PC-3 (cell line): ENCODE measurements around the gene RTN4. TPM values are rescaled to one million over a fixed set of nuclear protein-coding genes. Genes with fewer than 3 reads are reported as not detected.

ENCODE experiments used
- ATAC-seq: fragments of 200-7000 bp; cut with Tn5 transposase; 2 replicates; pipeline ENCODE4 v1.9.1; 2020; ENCODE audit warnings: mild to moderate bottlenecking, moderate library complexity
- BruUV-seq: library from RNA; stranded (reverse); fragments of 400-500 nt; replicated peaks from 2 replicates; lab custom pipeline; 2021; lab: Mats Ljungman, UMichigan
- CTCF ChIA-PET: fragments of 300-600 bp; sonication (Branson Sonifier 250); formaldehyde crosslinking; loops from one replicate; lab custom pipeline; 2022; ENCODE audit warnings: antibody characterized with exemption; lab: Charles Lee
- POLR2A ChIA-PET: fragments of 300-600 bp; sonication (Branson Sonifier 250); formaldehyde crosslinking; loops from one replicate; lab custom pipeline; 2022; ENCODE audit warnings: antibody characterized with exemption; ENCODE audit not compliant: unreplicated experiment; lab: Charles Lee
- DNase-seq: peaks from one replicate; pipeline ENCODE4 v3.0.0-alpha.2; 2015
- H2AFZ ChIP-seq: fragments of 300-600 bp; sonication (generic); 2 replicates; pipeline ENCODE4 v1.6.0; 2016; ENCODE audit warnings: antibody characterized with exemption, low read length
- H3F3A ChIP-seq: fragments of 300-600 bp; sonication (generic); one replicate; pipeline ENCODE4 v1.6.0; 2017; ENCODE audit warnings: antibody characterized with exemption, low read length, control low read depth, mild to moderate bottlenecking; ENCODE audit not compliant: unreplicated experiment
- H3K27ac ChIP-seq: fragments of 300-600 bp; sonication (generic); 2 replicates; pipeline ENCODE4 v1.5.1; 2016; ENCODE audit warnings: mild to moderate bottlenecking, low read length
- H3K27me3 ChIP-seq: fragments of 300-600 bp; sonication (generic); 2 replicates; pipeline ENCODE4 v1.6.1; 2016; ENCODE audit warnings: low read length, mixed read lengths
- H3K36me3 ChIP-seq: fragments of 300-600 bp; sonication (generic); 2 replicates; pipeline ENCODE4 v1.6.1; 2016; ENCODE audit warnings: low read depth, mixed run types, low read length, mixed read lengths
- H3K4me1 ChIP-seq: fragments of 300-600 bp; sonication (generic); 2 replicates; pipeline ENCODE4 v1.5.1; 2016; ENCODE audit warnings: low read length; ENCODE audit not compliant: insufficient read depth
- H3K4me2 ChIP-seq: fragments of 300-600 bp; sonication (generic); 2 replicates; pipeline ENCODE4 v1.6.0; 2016; ENCODE audit warnings: low read length
- H3K4me3 ChIP-seq: fragments of 300-600 bp; sonication (generic); 2 replicates; pipeline ENCODE4 v1.5.1; 2016; ENCODE audit warnings: mild to moderate bottlenecking, low read length, mixed read lengths
- H3K79me2 ChIP-seq: fragments of 300-600 bp; sonication (generic); 2 replicates; pipeline ENCODE4 v1.6.1; 2017; ENCODE audit warnings: low read length, mixed read lengths
- H3K9ac ChIP-seq: fragments of 300-600 bp; sonication (generic); 2 replicates; pipeline ENCODE4 v1.6.0; 2016; ENCODE audit warnings: mild to moderate bottlenecking, low read length
- H3K9me2 ChIP-seq: fragments of 300-600 bp; sonication (generic); replicated peaks from 2 replicates; pipeline ENCODE4 v1.6.1; 2016; ENCODE audit warnings: mixed run types, low read length, mixed read lengths
- H3K9me3 ChIP-seq: fragments of 300-600 bp; sonication (generic); 2 replicates; pipeline ENCODE4 v1.6.1; 2016; ENCODE audit warnings: low read length, mixed read lengths
- H4K20me1 ChIP-seq: fragments of 300-600 bp; sonication (generic); 2 replicates; pipeline ENCODE4 v1.6.1; 2016; ENCODE audit warnings: low read length, mixed read lengths
- CTCF ChIP-seq: fragments of 300-600 bp; sonication (generic); conservative IDR thresholded peaks from 2 replicates; pipeline ENCODE4 v1.5.1; 2017; ENCODE audit warnings: antibody characterized with exemption, low read depth, mild to moderate bottlenecking, low read length
- EZH2 ChIP-seq: fragments of 300-600 bp; sonication (generic); IDR thresholded peaks from one replicate; pipeline ENCODE4 v1.6.1; 2017; ENCODE audit warnings: antibody characterized with exemption, mild to moderate bottlenecking, low read length; ENCODE audit not compliant: unreplicated experiment
- EZH2phosphoT487 ChIP-seq: fragments of 300-600 bp; sonication (generic); IDR thresholded peaks from 2 replicates; pipeline ENCODE4 v1.6.1; 2018; ENCODE audit warnings: mild to moderate bottlenecking, antibody characterized with exemption, low read length, borderline replicate concordance
- intact Hi-C: fragments of 100-400 bp; cut with micrococcal nuclease; formaldehyde crosslinking; loops from 2 replicates; pipeline ENCODE4 v1.9.0; 2023
- total RNA-seq: library from RNA; depleted of rRNA; stranded (reverse); fragments of >200 nt; gene quantifications from 2 replicates; pipeline ENCODE4 v1.2.3, GENCODE V29; 2014

The RTN4 gene
- total RNA-seq, 1 experiment from 2014 or later: 150 TPM

DNA sequence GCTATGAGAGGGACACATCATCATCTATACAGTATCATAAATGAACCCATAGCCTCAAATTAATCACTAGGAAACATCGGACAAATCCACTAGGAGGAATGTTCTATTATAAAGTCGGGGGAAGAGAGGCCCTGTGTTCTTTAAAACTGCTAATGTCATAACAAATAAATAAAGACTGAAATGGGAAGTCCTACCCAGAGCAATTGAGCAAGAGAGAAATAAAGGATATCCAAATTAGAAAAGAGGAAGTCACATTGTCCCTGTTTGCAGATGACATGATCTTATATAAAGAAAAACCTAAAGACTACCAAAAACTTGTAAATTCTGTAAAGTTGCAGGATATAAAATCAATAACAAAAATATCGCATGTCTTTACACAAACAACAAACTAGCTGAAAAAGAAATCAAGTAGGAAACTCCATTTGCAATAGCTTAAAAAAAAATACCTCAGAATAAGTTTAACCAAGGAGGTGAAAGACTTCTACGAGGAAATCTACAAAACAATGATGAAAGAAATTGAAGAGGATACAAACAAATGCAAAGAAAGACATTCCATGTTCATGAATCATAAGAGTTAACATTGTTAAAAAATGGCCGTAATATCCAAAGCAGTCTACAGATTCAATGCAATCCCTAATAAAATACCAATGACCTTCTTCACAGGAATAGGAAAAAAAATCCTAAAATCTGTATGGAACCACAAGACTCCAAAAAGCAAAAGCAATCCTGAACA, 30.6 kb downstream of the RTN4 start:
- TF ChIP-seq EZH2 (no peak), CTCF (no peak), EZH2phosphoT487 (no peak)
- Histone ChIP-seq H3F3A (no peaks in the 10 kb centered on the region), H3K27me3 (no peaks in the 10 kb centered on the region), H4K20me1 (peaks cover 78% of the 10 kb centered on the region), H3K27ac (no peak overlapping the region), H3K4me2 (peak overlapping the region; percentile 19; the same call in 1 of the 2 replicates), H3K9me2 (no peaks in the 10 kb centered on the region), H3K9me3 (no peaks in the 10 kb centered on the region), H3K4me3 (no peak overlapping the region), H3K36me3 (peaks cover 16% of the 10 kb centered on the region), H3K9ac (no peak overlapping the region), H3K4me1 (peaks cover 33% of the 10 kb centered on the region), H3K79me2 (peaks cover 100% of the 10 kb centered on the region), H2AFZ (no peak overlapping the region)
- no TSS peak for BruUV-seq
- ATAC-seq (peak; percentile 45), DNase-seq (peak; percentile 66)
- intact Hi-C loops: loop anchor here (10.0 kb wide), 1 partner anchor 295 kb away; the partner anchor contains the start of gene EML6
- POLR2A ChIA-PET: no interaction called here
- CTCF ChIA-PET: interaction anchor here (0.6 kb wide), 1 partner anchor 96 kb away, joined by 4 read pairs; no protein-coding TSS in a partner anchor

GRCh38 chr2:55018619-55019018, 31.6 kb downstream of the RTN4 start:
- Histone ChIP-seq H3K36me3 (peaks cover 16% of the 10 kb centered on the region), H3K4me2 (no peak overlapping the region), H3K9me2 (no peaks in the 10 kb centered on the region), H3K9me3 (no peaks in the 10 kb centered on the region), H3F3A (no peaks in the 10 kb centered on the region), H3K79me2 (peaks cover 100% of the 10 kb centered on the region), H2AFZ (no peak overlapping the region), H3K27ac (no peak overlapping the region), H3K9ac (no peak overlapping the region), H3K27me3 (no peaks in the 10 kb centered on the region), H3K4me1 (peaks cover 43% of the 10 kb centered on the region), H3K4me3 (no peak overlapping the region), H4K20me1 (peaks cover 74% of the 10 kb centered on the region)
- intact Hi-C loops: loop anchor here (10.0 kb wide), 1 partner anchor 294 kb away; the partner anchor contains the start of gene EML6
- DNase-seq: no peak
- TF ChIP-seq EZH2 (no peak), EZH2phosphoT487 (no peak), CTCF (no peak)
- no peak for ATAC-seq
- CTCF ChIA-PET: no interaction called here
- no TSS peak for BruUV-seq
- POLR2A ChIA-PET: no interaction called here

- no peak overlapping the region for H3K27ac ChIP-seq
- H2AFZ ChIP-seq: no peak overlapping the region
- H3K27me3 ChIP-seq: no peaks in the 10 kb centered on the region
- ATAC-seq (no peak), DNase-seq (no peak)
- ChIA-PET POLR2A (interaction anchor here (0.6 kb wide), 1 partner anchor 23 kb away, joined by 5 read pairs; no protein-coding TSS in a partner anchor), CTCF (no interaction called here)
- H3K4me3 ChIP-seq: no peak overlapping the region
- H3K79me2 ChIP-seq: peaks cover 100% of the 10 kb centered on the region
- no peak overlapping the region for H3K9ac ChIP-seq
- no TSS peak for BruUV-seq
- no peaks in the 10 kb centered on the region for H3K9me3 ChIP-seq
- TF ChIP-seq CTCF (no peak), EZH2 (no peak), EZH2phosphoT487 (no peak)
- peaks cover 71% of the 10 kb centered on the region for H4K20me1 ChIP-seq
- H3K4me2 ChIP-seq: no peak overlapping the region
- peaks cover 50% of the 10 kb centered on the region for H3K4me1 ChIP-seq
- H3K9me2 ChIP-seq: no peaks in the 10 kb centered on the region
- peaks cover 16% of the 10 kb centered on the region for H3K36me3 ChIP-seq
- no peaks in the 10 kb centered on the region for H3F3A ChIP-seq
- intact Hi-C loops: loop anchor here (10.0 kb wide), 1 partner anchor 293 kb away; the partner anchor contains the start of gene EML6
These were observed 32.4 kb downstream of the RTN4 start for GRCh38 chr2:55017880-55018279.
